AG10803 (cell line): ENCODE measurements around the gene TEX53.

ENCODE experiments used
- DNase-seq: peaks from one replicate; pipeline ENCODE4 v3.0.0; 2010; ENCODE audit warnings: low read depth
- H3K4me3 ChIP-seq: 2 replicates; pipeline ENCODE4 v1.5.1; 2011; ENCODE audit warnings: mild to moderate bottlenecking, low read length, control low read depth
- TF ChIP-seq, protein P1 (sequence below): conservative IDR thresholded peaks from 2 replicates; pipeline ENCODE4 v1.5.1; 2011; ENCODE audit warnings: mild to moderate bottlenecking, low read length, control low read depth, inconsistent platforms

The TEX53 gene

DNA sequence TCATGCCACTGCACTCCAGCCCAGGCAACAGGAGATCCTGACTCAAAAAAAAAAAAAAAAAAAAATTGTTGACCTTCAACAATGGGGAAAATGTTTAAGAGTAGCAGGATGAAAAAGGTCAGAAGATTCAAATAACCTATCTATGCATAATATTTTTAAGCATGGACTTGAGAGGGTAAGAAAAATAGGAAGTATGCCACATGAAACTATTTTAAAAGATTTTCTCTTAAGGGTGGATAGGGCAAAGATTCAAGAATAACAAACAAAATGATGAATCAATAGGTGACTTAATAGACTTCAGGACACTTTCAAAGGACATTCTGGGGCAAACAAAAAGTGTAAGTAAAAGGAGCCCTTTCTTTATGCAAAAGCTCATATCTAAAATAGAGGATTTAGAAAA is 21.2 kb upstream of the TEX53 start:
- no peak overlapping the region for H3K4me3 ChIP-seq
- DNase-seq, result no peak
- TF ChIP-seq, protein P1, sequence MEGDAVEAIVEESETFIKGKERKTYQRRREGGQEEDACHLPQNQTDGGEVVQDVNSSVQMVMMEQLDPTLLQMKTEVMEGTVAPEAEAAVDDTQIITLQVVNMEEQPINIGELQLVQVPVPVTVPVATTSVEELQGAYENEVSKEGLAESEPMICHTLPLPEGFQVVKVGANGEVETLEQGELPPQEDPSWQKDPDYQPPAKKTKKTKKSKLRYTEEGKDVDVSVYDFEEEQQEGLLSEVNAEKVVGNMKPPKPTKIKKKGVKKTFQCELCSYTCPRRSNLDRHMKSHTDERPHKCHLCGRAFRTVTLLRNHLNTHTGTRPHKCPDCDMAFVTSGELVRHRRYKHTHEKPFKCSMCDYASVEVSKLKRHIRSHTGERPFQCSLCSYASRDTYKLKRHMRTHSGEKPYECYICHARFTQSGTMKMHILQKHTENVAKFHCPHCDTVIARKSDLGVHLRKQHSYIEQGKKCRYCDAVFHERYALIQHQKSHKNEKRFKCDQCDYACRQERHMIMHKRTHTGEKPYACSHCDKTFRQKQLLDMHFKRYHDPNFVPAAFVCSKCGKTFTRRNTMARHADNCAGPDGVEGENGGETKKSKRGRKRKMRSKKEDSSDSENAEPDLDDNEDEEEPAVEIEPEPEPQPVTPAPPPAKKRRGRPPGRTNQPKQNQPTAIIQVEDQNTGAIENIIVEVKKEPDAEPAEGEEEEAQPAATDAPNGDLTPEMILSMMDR, result no peak

DNA sequence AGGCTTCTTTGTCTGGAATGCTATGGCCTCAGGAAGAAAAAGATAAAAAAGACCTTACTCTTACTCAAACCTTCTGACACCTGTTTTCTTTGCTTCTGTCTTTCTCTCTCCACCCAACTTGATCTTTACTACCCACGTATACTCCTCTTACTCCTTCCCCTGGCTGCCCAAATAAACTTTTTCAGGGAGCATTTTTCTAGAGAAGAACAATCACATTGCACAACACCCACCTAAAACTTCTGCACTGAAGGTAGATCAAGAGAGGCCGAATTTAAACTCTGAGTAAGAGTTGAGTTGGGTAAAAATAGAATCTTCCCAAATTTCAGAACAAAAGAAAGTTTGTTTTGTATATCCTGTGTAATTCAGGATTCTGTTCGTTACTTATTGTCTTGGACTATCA is 20.5 kb upstream of the TEX53 start:
- H3K4me3 ChIP-seq, result no peak overlapping the region
- DNase-seq, result no peak
- TF ChIP-seq, protein P1, result no peak

DNA sequence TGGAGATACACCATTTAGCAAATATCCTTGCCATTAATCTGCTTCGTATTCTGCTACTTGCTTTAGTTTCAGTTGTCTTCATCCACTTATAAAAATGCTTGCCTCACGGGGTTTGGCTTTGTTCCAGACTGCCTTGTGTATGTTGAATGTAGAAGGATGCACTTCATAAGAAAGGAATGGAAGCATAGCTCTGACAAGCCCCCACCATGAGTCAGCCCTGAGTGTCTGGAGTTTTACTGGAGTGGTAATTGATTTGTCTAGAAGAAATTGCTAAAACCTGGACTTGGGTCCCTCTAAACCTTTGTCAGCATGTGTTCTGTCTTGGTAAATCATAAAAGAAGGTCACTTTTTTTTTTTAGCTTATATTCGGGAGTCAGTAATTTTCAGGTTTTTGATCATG is 19.8 kb upstream of the TEX53 start:
- TF ChIP-seq, protein P1, result no peak
- H3K4me3 ChIP-seq, result no peak overlapping the region
- DNase-seq, result peak; percentile 99

DNA sequence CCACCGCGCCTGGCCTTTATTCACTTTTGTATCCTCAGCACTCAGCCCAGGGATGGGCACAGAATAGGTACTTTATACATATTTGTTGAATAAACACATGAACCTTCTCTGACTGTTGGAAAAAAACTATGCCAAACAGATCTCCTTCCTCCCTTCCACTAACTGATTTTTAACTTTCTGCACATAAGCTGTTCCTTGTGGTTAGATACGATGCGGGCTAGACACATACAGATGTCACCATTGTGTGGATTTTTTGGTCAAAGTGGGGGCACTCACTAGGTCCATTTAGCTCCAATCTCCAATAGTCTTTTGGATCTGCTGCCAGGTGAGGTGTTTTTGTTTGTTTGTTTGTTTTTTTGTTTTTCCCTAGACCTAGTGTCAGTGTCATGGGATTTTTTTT is 19.3 kb upstream of the TEX53 start:
- DNase-seq, result no peak
- H3K4me3 ChIP-seq, result no peak overlapping the region
- TF ChIP-seq, protein P1, result no peak

DNA sequence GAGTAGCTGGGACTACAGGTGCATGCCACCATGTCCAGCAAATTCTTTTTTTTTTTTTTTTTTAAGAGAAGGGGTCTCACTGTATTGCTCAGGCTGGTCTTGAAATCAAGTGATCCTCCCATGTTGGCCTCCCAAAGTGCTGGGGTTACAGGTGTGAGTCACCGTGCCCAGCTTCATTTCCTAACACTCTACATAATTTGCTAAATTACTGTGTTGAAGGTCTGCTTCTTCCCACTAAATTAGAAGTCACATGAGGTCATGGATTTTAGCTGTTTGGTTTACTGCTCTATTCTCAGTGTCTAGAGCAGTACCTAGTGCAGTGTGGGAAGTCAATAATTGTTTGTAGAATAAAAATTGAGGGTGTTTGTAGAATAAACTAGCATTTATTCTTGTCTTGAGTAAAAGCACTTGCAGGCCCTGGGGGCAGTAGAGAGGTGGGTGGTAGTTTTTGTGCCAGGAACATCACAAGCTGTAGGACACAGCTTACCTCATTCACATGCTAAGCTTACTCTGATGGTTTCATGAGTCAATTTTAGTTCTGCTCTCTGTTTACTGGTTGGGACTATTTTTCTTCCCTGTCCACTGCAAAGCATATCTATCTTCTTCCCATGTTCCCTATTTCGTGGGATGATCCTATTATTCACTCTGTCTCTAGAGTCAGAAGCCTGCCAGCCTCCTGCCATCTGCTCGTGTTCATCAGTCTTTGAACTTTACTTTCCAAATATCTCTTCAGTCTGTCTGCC is 17.4 kb upstream of the TEX53 start:
- no peak overlapping the region for H3K4me3 ChIP-seq
- TF ChIP-seq, protein P1, result no peak
- DNase-seq, result no peak

DNA sequence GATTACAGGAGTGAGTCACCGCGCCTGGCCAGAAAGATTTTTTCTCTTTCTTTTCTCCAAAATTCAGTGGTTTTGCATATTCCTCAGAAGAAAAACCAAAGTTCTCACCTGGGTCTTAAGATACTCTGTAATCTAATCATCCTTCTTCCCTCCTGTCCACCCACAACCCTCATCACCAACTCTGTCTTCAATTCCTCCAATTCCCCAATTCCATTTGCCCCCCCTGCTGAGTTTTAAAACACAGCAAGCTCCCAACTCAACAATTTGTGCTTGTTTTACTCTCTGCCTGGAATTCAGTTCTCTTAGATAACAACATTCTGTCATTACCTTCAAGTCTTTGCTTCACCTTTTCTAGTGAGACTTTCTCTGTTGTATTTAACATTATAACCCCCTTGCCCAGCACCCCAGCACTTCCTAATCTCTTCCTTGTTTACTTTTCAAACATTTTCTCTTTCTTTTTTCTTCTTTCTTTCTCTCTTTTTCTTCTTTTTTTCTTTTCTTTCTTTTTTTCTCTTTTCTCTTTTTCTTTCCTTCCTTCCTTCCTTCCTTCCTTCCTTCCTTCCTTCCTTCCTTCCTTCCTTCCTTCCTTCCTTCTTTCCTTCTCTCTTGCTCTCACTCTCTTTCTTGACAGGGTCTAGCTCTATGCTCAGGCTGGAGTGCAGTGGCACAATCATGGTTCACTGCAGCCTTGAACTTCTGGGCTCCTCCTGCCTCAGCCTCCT is 16.6 kb upstream of the TEX53 start:
- DNase-seq, result no peak
- H3K4me3 ChIP-seq, result no peak overlapping the region
- TF ChIP-seq, protein P1, result no peak

DNA sequence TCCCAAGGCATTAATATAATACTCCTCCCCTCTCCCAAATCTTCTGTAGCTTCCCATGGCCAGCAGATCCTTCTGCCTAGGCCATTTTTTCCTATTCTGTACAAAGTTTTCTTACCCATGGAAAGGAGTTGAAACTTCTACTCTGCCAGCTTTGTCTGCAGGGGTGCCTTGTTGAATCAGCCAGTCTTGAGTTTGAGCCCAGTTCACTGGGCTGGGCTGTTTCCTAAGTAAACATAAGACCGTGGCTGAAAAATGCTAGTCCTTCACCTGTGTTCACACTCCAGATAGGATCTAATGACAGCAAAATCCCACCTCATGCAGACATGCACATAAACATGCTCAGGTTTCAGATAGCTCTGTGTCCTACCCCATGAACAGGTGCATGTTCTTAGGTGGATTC is 14.0 kb upstream of the TEX53 start:
- TF ChIP-seq, protein P1, result no peak
- no peak for DNase-seq
- H3K4me3 ChIP-seq, result no peak overlapping the region
